ENCODE data around the gene KCNIP4. TPM values are rescaled to one million over a fixed set of nuclear protein-coding genes. Genes with fewer than 3 reads are reported as not detected.

Gene KCNIP4
- total RNA-seq, 1 experiment from 2014 or later: not detected

DNA sequence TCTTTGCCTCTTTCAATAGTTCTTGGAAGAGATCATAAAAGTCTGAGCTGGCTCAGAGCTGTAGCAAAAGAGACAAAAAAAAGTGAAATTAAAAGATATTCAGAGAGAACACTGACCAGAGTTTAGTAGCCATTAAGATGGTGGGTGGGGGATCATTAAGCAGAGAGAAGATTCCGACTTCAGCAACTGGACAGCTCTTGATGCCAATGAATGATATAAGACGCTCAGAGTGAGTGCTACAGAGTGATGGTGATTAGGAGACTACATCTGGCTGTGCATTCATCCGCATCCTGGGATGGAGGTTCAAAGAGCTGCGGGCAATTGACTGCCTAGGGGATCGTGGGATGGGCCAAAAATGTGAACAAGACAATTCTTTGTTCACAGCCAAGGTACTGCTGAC, 1069.8 kb downstream of the KCNIP4 start:
- Histone ChIP-seq H3F3A (ENCODE audit: insufficient read depth, low read depth) (no peaks in the 10 kb centered on the region), H3K79me2 (ENCODE audit: low read depth) (no peaks in the 10 kb centered on the region), H3K4me2 (no peak overlapping the region), H3K36me3 (ENCODE audit: low read depth) (no peaks in the 10 kb centered on the region), H2AFZ (no peak overlapping the region), H3K9me3 (ENCODE audit: insufficient read depth, low read depth) (no peaks in the 10 kb centered on the region), H3K27me3 (ENCODE audit: insufficient read depth, low read depth) (no peaks in the 10 kb centered on the region), H3K4me3 (no peak overlapping the region), H3K4me1 (replicated peaks; ENCODE audit: insufficient read depth) (no peaks in the 10 kb centered on the region), H3K27ac (no peak overlapping the region), H3K9me2 (ENCODE audit: insufficient read depth) (no peaks in the 10 kb centered on the region), H4K20me1 (ENCODE audit: insufficient read depth) (no peaks in the 10 kb centered on the region)
- intact Hi-C loops (cut with micrococcal nuclease; ENCODE audit: unreplicated experiment): no loop called here
- ChIA-PET POLR2A (ENCODE audit: unreplicated experiment) (no interaction called here), CTCF (no interaction called here)
- no peak for DNase-seq
- BruUV-seq (replicated peaks): no TSS peak
- no peak for TF ChIP-seq EZH2 (IDR thresholded peaks at IDR 0.05; ENCODE audit: low read depth)
- TF ChIP-seq, protein P1, sequence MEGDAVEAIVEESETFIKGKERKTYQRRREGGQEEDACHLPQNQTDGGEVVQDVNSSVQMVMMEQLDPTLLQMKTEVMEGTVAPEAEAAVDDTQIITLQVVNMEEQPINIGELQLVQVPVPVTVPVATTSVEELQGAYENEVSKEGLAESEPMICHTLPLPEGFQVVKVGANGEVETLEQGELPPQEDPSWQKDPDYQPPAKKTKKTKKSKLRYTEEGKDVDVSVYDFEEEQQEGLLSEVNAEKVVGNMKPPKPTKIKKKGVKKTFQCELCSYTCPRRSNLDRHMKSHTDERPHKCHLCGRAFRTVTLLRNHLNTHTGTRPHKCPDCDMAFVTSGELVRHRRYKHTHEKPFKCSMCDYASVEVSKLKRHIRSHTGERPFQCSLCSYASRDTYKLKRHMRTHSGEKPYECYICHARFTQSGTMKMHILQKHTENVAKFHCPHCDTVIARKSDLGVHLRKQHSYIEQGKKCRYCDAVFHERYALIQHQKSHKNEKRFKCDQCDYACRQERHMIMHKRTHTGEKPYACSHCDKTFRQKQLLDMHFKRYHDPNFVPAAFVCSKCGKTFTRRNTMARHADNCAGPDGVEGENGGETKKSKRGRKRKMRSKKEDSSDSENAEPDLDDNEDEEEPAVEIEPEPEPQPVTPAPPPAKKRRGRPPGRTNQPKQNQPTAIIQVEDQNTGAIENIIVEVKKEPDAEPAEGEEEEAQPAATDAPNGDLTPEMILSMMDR (conservative IDR thresholded peaks at IDR 0.05): no peak

DNA sequence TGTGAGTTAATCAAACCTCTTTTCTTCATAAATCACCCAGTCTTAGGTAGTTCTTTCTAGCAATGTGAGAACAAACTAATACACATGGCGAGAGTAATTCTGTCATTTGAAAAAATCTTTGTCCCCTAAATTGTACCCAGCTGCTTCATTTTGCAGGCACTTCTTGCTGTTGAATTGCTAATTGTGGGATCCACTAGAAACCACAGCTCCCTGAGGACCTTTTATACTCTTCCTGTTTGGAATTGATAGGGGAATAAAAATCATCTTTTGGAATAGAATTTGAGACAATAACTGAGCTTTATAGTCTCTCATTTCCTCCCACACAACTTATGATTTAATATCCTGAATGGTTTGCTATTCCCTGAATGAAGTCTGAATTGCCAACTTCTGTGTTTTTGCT, 1078.1 kb downstream of the KCNIP4 start:
- Histone ChIP-seq H3K27ac (no peak overlapping the region), H3K4me2 (no peak overlapping the region), H4K20me1 (ENCODE audit: insufficient read depth) (no peaks in the 10 kb centered on the region), H3K4me3 (no peak overlapping the region), H3K27me3 (ENCODE audit: insufficient read depth, low read depth) (no peaks in the 10 kb centered on the region), H3K36me3 (ENCODE audit: low read depth) (no peaks in the 10 kb centered on the region), H3K4me1 (replicated peaks; ENCODE audit: insufficient read depth) (no peaks in the 10 kb centered on the region), H3K79me2 (ENCODE audit: low read depth) (no peaks in the 10 kb centered on the region), H3F3A (ENCODE audit: insufficient read depth, low read depth) (no peaks in the 10 kb centered on the region), H3K9me3 (ENCODE audit: insufficient read depth, low read depth) (no peaks in the 10 kb centered on the region), H3K9me2 (ENCODE audit: insufficient read depth) (no peaks in the 10 kb centered on the region; the same call in 1 of the 2 replicates), H2AFZ (no peak overlapping the region)
- CTCF ChIA-PET: no interaction called here
- TF ChIP-seq, protein P1 (conservative IDR thresholded peaks at IDR 0.05): no peak
- no peak for TF ChIP-seq EZH2 (IDR thresholded peaks at IDR 0.05; ENCODE audit: low read depth)
- no TSS peak for BruUV-seq (replicated peaks)
- intact Hi-C loops (cut with micrococcal nuclease; ENCODE audit: unreplicated experiment): no loop called here
- no peak for DNase-seq
- POLR2A ChIA-PET (ENCODE audit: unreplicated experiment): no interaction called here

DNA sequence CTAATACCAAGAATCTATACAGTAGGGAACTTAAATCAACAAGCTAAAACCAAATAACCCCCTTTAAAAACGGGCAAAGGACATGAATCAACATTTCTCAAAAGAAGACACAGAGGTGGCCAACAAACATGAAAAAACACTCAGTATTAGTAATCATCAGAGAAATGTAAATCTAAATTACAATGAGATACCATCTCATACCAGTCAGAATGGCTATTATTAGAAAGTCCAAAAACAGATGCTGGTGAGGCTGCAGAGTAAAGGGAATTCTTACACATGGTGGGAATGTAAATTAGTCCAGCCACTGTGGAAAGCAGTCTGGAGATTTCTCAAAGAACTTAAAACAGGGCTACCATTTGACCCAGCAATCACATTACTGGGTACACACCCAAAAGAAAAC, 1080.5 kb downstream of the KCNIP4 start:
- Histone ChIP-seq H2AFZ (no peak overlapping the region), H3K4me3 (no peak overlapping the region), H3K36me3 (ENCODE audit: low read depth) (no peaks in the 10 kb centered on the region), H3K4me1 (replicated peaks; ENCODE audit: insufficient read depth) (no peaks in the 10 kb centered on the region), H3K27ac (no peak overlapping the region), H3F3A (ENCODE audit: insufficient read depth, low read depth) (no peaks in the 10 kb centered on the region), H3K27me3 (ENCODE audit: insufficient read depth, low read depth) (no peaks in the 10 kb centered on the region), H3K9me3 (ENCODE audit: insufficient read depth, low read depth) (no peaks in the 10 kb centered on the region), H3K79me2 (ENCODE audit: low read depth) (no peaks in the 10 kb centered on the region), H4K20me1 (ENCODE audit: insufficient read depth) (no peaks in the 10 kb centered on the region), H3K9me2 (ENCODE audit: insufficient read depth) (no peaks in the 10 kb centered on the region; the same call in 1 of the 2 replicates), H3K4me2 (no peak overlapping the region)
- ChIA-PET CTCF (no interaction called here), POLR2A (ENCODE audit: unreplicated experiment) (no interaction called here)
- intact Hi-C loops (cut with micrococcal nuclease; ENCODE audit: unreplicated experiment): no loop called here
- DNase-seq: no peak
- TF ChIP-seq, protein P1 (conservative IDR thresholded peaks at IDR 0.05): no peak
- BruUV-seq (replicated peaks): no TSS peak
